PC-9 (cell line): Measurements from ENCODE around the gene XIRP1.

Experiments
- EZH2 ChIP-seq: fragments of 200-600 bp; sonication (generic); IDR thresholded peaks from 2 replicates; pipeline ENCODE4 v1.8.0; 2017; ENCODE audit warnings: antibody characterized with exemption, low read depth
- TF ChIP-seq, protein P1 (sequence below): fragments of 200-600 bp; sonication (generic); conservative IDR thresholded peaks from 2 replicates; pipeline ENCODE4 v1.6.1; 2017; ENCODE audit warnings: mixed run types, antibody characterized with exemption, mild to moderate bottlenecking, moderate library complexity

DNA sequence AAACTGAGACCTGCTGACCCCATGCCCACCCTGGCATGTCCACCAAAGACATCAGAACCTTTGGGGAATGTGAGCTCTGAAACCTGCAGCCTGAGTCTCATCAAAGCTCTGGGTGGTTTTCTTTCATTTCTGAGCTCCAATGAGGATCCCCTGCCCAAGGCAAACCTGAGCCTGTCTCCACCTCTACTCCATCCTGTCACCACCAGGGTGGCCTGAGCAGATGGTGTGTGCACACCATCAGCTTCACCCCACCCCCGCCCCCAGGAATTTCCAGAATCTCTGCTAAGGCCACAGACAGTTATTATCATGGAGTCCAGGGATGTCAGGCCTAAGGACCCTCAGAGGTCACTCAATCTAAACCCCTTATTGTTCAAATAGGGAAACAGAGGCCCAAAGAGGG is 1.3 kb downstream of the XIRP1 start:
- TF ChIP-seq, protein P1, sequence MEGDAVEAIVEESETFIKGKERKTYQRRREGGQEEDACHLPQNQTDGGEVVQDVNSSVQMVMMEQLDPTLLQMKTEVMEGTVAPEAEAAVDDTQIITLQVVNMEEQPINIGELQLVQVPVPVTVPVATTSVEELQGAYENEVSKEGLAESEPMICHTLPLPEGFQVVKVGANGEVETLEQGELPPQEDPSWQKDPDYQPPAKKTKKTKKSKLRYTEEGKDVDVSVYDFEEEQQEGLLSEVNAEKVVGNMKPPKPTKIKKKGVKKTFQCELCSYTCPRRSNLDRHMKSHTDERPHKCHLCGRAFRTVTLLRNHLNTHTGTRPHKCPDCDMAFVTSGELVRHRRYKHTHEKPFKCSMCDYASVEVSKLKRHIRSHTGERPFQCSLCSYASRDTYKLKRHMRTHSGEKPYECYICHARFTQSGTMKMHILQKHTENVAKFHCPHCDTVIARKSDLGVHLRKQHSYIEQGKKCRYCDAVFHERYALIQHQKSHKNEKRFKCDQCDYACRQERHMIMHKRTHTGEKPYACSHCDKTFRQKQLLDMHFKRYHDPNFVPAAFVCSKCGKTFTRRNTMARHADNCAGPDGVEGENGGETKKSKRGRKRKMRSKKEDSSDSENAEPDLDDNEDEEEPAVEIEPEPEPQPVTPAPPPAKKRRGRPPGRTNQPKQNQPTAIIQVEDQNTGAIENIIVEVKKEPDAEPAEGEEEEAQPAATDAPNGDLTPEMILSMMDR = no peak
- no peak for TF ChIP-seq EZH2
